Endothelial cell of umbilical vein (primary cell): Measurements from ENCODE around the gene GLOD4. TPM values are rescaled to one million over a fixed set of nuclear protein-coding genes. Genes with fewer than 3 reads are reported as not detected.

Experiments used
- BruUV-seq: library from RNA; stranded (reverse); fragments of 400-500 nt; replicated peaks from 2 replicates; lab custom pipeline; 2021; lab: Mats Ljungman, UMichigan
- CTCF ChIA-PET: fragments of 300-600, 350-600 bp; sonication (Branson Sonifier 250); formaldehyde crosslinking; loops from one replicate; lab custom pipeline; 2021; ENCODE audit warnings: antibody characterized with exemption, inconsistent platforms; lab: Charles Lee
- POLR2A ChIA-PET: fragments of 300-600, 350-600 bp; sonication (Branson Sonifier 250); formaldehyde crosslinking; loops from one replicate; lab custom pipeline; 2021; ENCODE audit warnings: antibody characterized with exemption, inconsistent platforms; lab: Charles Lee
- DNase-seq: peaks from one replicate; pipeline ENCODE4 v3.0.0-alpha.2; 2011; ENCODE audit warnings: low read depth, low spot score
- FAIRE-seq: peaks from 2 replicates; lab custom pipeline; 2011; peaks lifted over from hg19 to GRCh38; lab: Jason Lieb, UNC
- H2AFZ ChIP-seq: 2 replicates; pipeline ENCODE4 v1.6.0; 2012; ENCODE audit warnings: low read depth, low read length, control low read depth, inconsistent platforms
- H3K27ac ChIP-seq: 2 replicates; pipeline ENCODE4 v1.5.1; 2011; ENCODE audit warnings: low read depth, mild to moderate bottlenecking, control low read depth, low read length, moderate library complexity; ENCODE audit not compliant: insufficient read depth
- H3K27me3 ChIP-seq, 2 experiments: 2 replicates each; pipeline versions ENCODE4 v1.6.0 to v1.6.1; 2011; ENCODE audit warnings: low read length in 2 of 2, mixed read lengths in 1 of 2; ENCODE audit not compliant: control insufficient read depth in 2 of 2, insufficient read depth in 2 of 2
- H3K36me3 ChIP-seq, 2 experiments: 2 replicates in 1 of 2; 3 replicates in 1 of 2; pipeline ENCODE4 v1.5.1; 2011; ENCODE audit warnings: low read length in 2 of 2, mild to moderate bottlenecking in 1 of 2, moderate library complexity in 1 of 2; ENCODE audit not compliant: control insufficient read depth in 2 of 2, insufficient read depth in 2 of 2; ENCODE audit errors: extremely low read depth in 1 of 2
- H3K4me1 ChIP-seq: 3 replicates; pipeline ENCODE4 v1.5.1; 2011; ENCODE audit warnings: mild to moderate bottlenecking, low read length; ENCODE audit not compliant: control insufficient read depth, insufficient read depth; ENCODE audit errors: extremely low read depth
- H3K4me2 ChIP-seq: 2 replicates; pipeline ENCODE4 v1.6.1; 2011; ENCODE audit warnings: low read length, control low read depth, mixed read lengths; ENCODE audit not compliant: insufficient read depth
- H3K4me3 ChIP-seq, 3 experiments: fragments of 200-600 bp in 1 of 3; sonication (generic), shearing (Covaris generic) in 1 of 3; replicated peaks in 1 of 3; 2 replicates each; pipeline ENCODE4 v1.5.1; 2011 to 2016; ENCODE audit warnings: control low read depth in 3 of 3, low read length in 3 of 3, mild to moderate bottlenecking in 2 of 3, inconsistent platforms in 1 of 3, low read depth in 1 of 3, moderate library complexity in 1 of 3; ENCODE audit not compliant: insufficient read depth in 1 of 3
- H3K79me2 ChIP-seq: 2 replicates; pipeline ENCODE4 v1.6.0; 2012; ENCODE audit warnings: low read length, inconsistent platforms; ENCODE audit not compliant: control insufficient read depth, insufficient read depth
- H3K9ac ChIP-seq: replicated peaks from 2 replicates; pipeline ENCODE3; 2011; ENCODE audit warnings: low read length, control low read depth; ENCODE audit not compliant: insufficient read depth; ENCODE audit errors: extremely low read depth
- H3K9me1 ChIP-seq: replicated peaks from 3 replicates; pipeline ENCODE4 v1.6.0; 2011; ENCODE audit warnings: mild to moderate bottlenecking, low read length; ENCODE audit not compliant: control insufficient read depth, insufficient read depth; ENCODE audit errors: extremely low read depth
- H3K9me3 ChIP-seq: replicated peaks from 2 replicates; pipeline ENCODE4 v1.5.1; 2012; ENCODE audit warnings: low read length, inconsistent platforms; ENCODE audit not compliant: control insufficient read depth, insufficient read depth
- H4K20me1 ChIP-seq: replicated peaks from 2 replicates; pipeline ENCODE3; 2011; ENCODE audit warnings: mild to moderate bottlenecking, low read length; ENCODE audit not compliant: control insufficient read depth, insufficient read depth; ENCODE audit errors: extremely low read depth
- CTCF ChIP-seq, 2 donors: IDR thresholded peaks; 1 replicate in 1 of 2; 2 replicates in 1 of 2; pipeline ENCODE4 v1.5.1; 2011; ENCODE audit warnings: low read length in 2 of 2, mild to moderate bottlenecking in 2 of 2, moderate library complexity in 2 of 2, control low read depth in 1 of 2, inconsistent platforms in 1 of 2, low read depth in 1 of 2; ENCODE audit not compliant: insufficient read depth in 1 of 2; ENCODE audit errors: extremely low read depth in 1 of 2
- FOS ChIP-seq: IDR thresholded peaks from 2 replicates; pipeline ENCODE4 v1.6.1; 2011; ENCODE audit warnings: mild to moderate bottlenecking, low read length, moderate library complexity, borderline replicate concordance; ENCODE audit not compliant: insufficient read depth
- GATA2 ChIP-seq: IDR thresholded peaks from 2 replicates; pipeline ENCODE4 v1.7.0; 2011; ENCODE audit warnings: low read depth, mild to moderate bottlenecking, moderate library complexity, mixed read lengths, low read length; ENCODE audit not compliant: insufficient read length, insufficient read depth
- MAX ChIP-seq: IDR thresholded peaks from 2 replicates; pipeline ENCODE4 v1.6.1; 2011; ENCODE audit not compliant: insufficient read depth, insufficient read length
- POLR2AphosphoS5 ChIP-seq: IDR thresholded peaks from 2 replicates; pipeline ENCODE4 v1.6.1; 2012; ENCODE audit warnings: low read depth, mild to moderate bottlenecking, control low read depth, low read length, moderate library complexity; ENCODE audit not compliant: insufficient read depth
- dilution Hi-C: fragments of 300-500 bp; cut with MboI; formaldehyde crosslinking; loops from one replicate; pipeline ENCODE4 v1.15.0; 2019; ENCODE audit warnings: low sequenced_read_pairs; ENCODE audit not compliant: extremely low pct_ligation_motif_present
- intact Hi-C: fragments of 100-400 bp; cut with micrococcal nuclease; formaldehyde crosslinking; loops from one replicate; pipeline ENCODE4 v1.10.0; 2022
- polyA plus RNA-seq, 4 experiments: library from polyadenylated mRNA; depleted of rRNA in 3 of 4; stranded (reverse) in 3 of 4; unstranded in 1 of 4; fragments of >200 nt; gene quantifications; 2 replicates each; pipeline versions ENCODE4 v1.2.1 to v1.2.3, GENCODE V29; 2011 to 2012; ENCODE audit warnings: missing spikeins in 1 of 4
- total RNA-seq: library from RNA; stranded (reverse); gene quantifications from 2 replicates; pipeline ENCODE4 v1.2.3, GENCODE V29; 2021

Gene GLOD4
- total and polyA plus RNA-seq, 2 donors (not counting 3 experiments of a cell fraction or from before 2014, with no cell fraction given) = 41.3 to 84.2 TPM

GRCh38 chr17:806781-807522, 24.9 kb upstream of the GLOD4 start:
- no peaks in the 10 kb centered on the region for H3K4me1 ChIP-seq
- DNase-seq (no peak), FAIRE-seq (no peak)
- dilution Hi-C loops = no loop called here
- H3K9me1 ChIP-seq = no peaks in the 10 kb centered on the region
- no peaks in the 10 kb centered on the region for H4K20me1 ChIP-seq
- no peaks in the 10 kb centered on the region for H3K9me3 ChIP-seq
- TF ChIP-seq CTCF (IDR thresholded peaks at IDR 0.05; ENCODE audit: extremely low read depth in 1 of 2, insufficient read depth in 1 of 2, low read depth in 1 of 2, low read length in 2 of 2) (no peak), GATA2 (no peak), POLR2AphosphoS5 (no peak), MAX (no peak), FOS (no peak)
- ChIA-PET POLR2A (no interaction called here), CTCF (no interaction called here)
- peaks cover 0 to 12% of the 10 kb centered on the region in 2 experiments for H3K36me3 ChIP-seq
- H3K27me3 ChIP-seq = no peaks in the 10 kb centered on the region
- H3K27ac ChIP-seq = no peak overlapping the region
- BruUV-seq = no TSS peak
- no peak overlapping the region for H3K4me2 ChIP-seq
- intact Hi-C loops = no loop called here
- no peak overlapping the region for H2AFZ ChIP-seq
- no peak overlapping the region for H3K9ac ChIP-seq
- H3K79me2 ChIP-seq = no peaks in the 10 kb centered on the region
- H3K4me3 ChIP-seq = no peak overlapping the region
